CD4-positive, alpha-beta memory T cell (primary cell): ENCODE results near the gene GARNL3. TPM values are rescaled to one million over a fixed set of nuclear protein-coding genes. Genes with fewer than 3 reads are reported as not detected.

Source experiments
- CTCF ChIA-PET: fragments of 350-600 bp; sonication (Branson Sonifier 250); formaldehyde crosslinking; loops from one replicate; lab custom pipeline; 2021; ENCODE audit warnings: inconsistent platforms; ENCODE audit not compliant: partially characterized antibody; lab: Charles Lee
- POLR2A ChIA-PET: fragments of 350-600 bp; sonication (Branson Sonifier 250); formaldehyde crosslinking; loops from one replicate; lab custom pipeline; 2021; ENCODE audit not compliant: partially characterized antibody; lab: Charles Lee
- DNase-seq, 5 donors: peaks; one replicate each; pipeline versions ENCODE4 v3.0.0 to v3.0.0-alpha.2; 2020 to 2022; ENCODE audit warnings: mixed read lengths in 1 of 5
- H3K27ac ChIP-seq: one replicate; pipeline ENCODE4 v1.7.0; 2013; ENCODE audit warnings: low read depth, low read length
- H3K27me3 ChIP-seq: 2 replicates; pipeline ENCODE4 v1.7.0; 2013; ENCODE audit warnings: mild to moderate bottlenecking, low read length, moderate library complexity; ENCODE audit not compliant: insufficient read depth
- H3K36me3 ChIP-seq: 2 replicates; pipeline ENCODE4 v1.7.0; 2013; ENCODE audit warnings: mild to moderate bottlenecking, low read length, moderate library complexity; ENCODE audit not compliant: insufficient read depth
- H3K4me1 ChIP-seq: 2 replicates; pipeline ENCODE4 v1.7.0; 2013; ENCODE audit warnings: mild to moderate bottlenecking, low read length, moderate library complexity; ENCODE audit not compliant: insufficient read depth
- H3K4me3 ChIP-seq, 2 donors: one replicate each; pipeline ENCODE4 v1.7.0; 2013; ENCODE audit warnings: low read length in 2 of 2, mild to moderate bottlenecking in 1 of 2
- H3K9me3 ChIP-seq, 2 donors: one replicate each; pipeline ENCODE4 v1.7.0; 2013; ENCODE audit warnings: low read length in 2 of 2, control low read depth in 1 of 2; ENCODE audit not compliant: control insufficient read depth in 1 of 2
- H3K27ac Mint-ChIP-seq, 7 donors: one replicate each; pipeline ENCODE4 v1.8.0; 2020 to 2021; ENCODE audit warnings: mixed read lengths in 7 of 7, mild to moderate bottlenecking in 6 of 7, inconsistent platforms in 3 of 7, moderate library complexity in 3 of 7
- H3K27me3 Mint-ChIP-seq, 2 donors: one replicate each; pipeline ENCODE4 v1.8.0; 2020 to 2021; ENCODE audit warnings: mixed read lengths in 2 of 2
- H3K36me3 Mint-ChIP-seq, 2 donors: one replicate each; pipeline ENCODE4 v1.8.0; 2020 to 2021; ENCODE audit warnings: mixed read lengths in 2 of 2, inconsistent platforms in 1 of 2, mild to moderate bottlenecking in 1 of 2
- H3K4me1 Mint-ChIP-seq, 4 donors: one replicate each; pipeline ENCODE4 v1.8.0; 2020 to 2021; ENCODE audit warnings: mixed read lengths in 4 of 4, mild to moderate bottlenecking in 1 of 4
- H3K4me3 Mint-ChIP-seq, 8 donors: one replicate each; pipeline ENCODE4 v1.8.0; 2020 to 2021; ENCODE audit warnings: mixed read lengths in 8 of 8, mild to moderate bottlenecking in 7 of 8, moderate library complexity in 6 of 8, inconsistent platforms in 3 of 8
- H3K9me3 Mint-ChIP-seq, 8 donors: one replicate each; pipeline ENCODE4 v1.8.0; 2020 to 2021; ENCODE audit warnings: mixed read lengths in 8 of 8, mild to moderate bottlenecking in 5 of 8, inconsistent platforms in 3 of 8, moderate library complexity in 1 of 8
- intact Hi-C: fragments of 100-400 bp; cut with micrococcal nuclease; formaldehyde crosslinking; loops from one replicate; pipeline ENCODE4 v1.15.1; 2023
- polyA plus RNA-seq, 2 donors: library from polyadenylated mRNA; unstranded; fragments of 300-500 nt; fragmentation: Illumina TruSeq; gene quantifications; one replicate each; pipeline ENCODE4 v1.2.3, GENCODE V29; 2021
- total RNA-seq, 2 experiments: library from RNA; stranded (reverse); gene quantifications; one replicate each; pipeline ENCODE4 v1.2.3, GENCODE V29; 2021

GARNL3 gene
- total and polyA plus RNA-seq, 4 experiments from 2014 or later = 0.41 to 6.6 (median 5.9) TPM; not detected in 1

GRCh38 chr9:127233989-127234388 lies 30.6 kb upstream of the GARNL3 start:
- DNase-seq = no peak
- H3K36me3 ChIP-seq = no peaks in the 10 kb centered on the region
- H3K36me3 Mint-ChIP-seq = no peaks in the 10 kb centered on the region
- H3K9me3 ChIP-seq = no peaks in the 10 kb centered on the region
- H3K4me1 ChIP-seq = no peaks in the 10 kb centered on the region
- H3K4me1 Mint-ChIP-seq = no peaks in the 10 kb centered on the region
- H3K4me3 ChIP-seq = no peak overlapping the region
- intact Hi-C loops = no loop called here
- ChIA-PET POLR2A (no interaction called here), CTCF (no interaction called here)
- no peaks in the 10 kb centered on the region for H3K9me3 Mint-ChIP-seq
- no peak overlapping the region for H3K4me3 Mint-ChIP-seq
- H3K27ac Mint-ChIP-seq = no peak overlapping the region
- H3K27ac ChIP-seq = no peak overlapping the region
- H3K27me3 ChIP-seq = no peaks in the 10 kb centered on the region
- peaks cover 8 to 9% of the 10 kb centered on the region in 2 donors for H3K27me3 Mint-ChIP-seq

DNA sequence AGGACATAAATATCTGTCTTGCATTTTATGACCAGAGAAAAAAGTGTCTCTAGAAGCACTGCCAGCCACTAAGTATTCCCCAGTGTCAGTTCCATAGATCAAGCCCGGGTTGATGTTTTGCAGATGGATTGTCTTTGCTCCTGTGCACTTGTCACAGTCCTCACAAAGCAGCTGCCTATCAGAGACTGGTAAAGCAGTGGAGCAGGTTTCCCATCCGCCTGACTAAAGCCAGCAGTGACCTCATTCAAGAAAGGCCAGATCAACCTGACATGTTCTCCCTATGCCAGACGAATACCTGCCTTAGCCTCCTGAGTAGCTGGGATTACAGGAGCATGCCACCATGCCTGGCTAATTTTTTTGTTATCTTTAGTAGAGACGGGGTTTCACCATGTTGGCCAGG lies 26.8 kb upstream of the GARNL3 start:
- Mint-ChIP-seq H3K4me3 (no peak overlapping the region), H3K36me3 (no peaks in the 10 kb centered on the region), H3K27me3 (peaks cover 2 to 6% of the 10 kb centered on the region in 2 donors), H3K4me1 (no peaks in the 10 kb centered on the region), H3K9me3 (no peaks in the 10 kb centered on the region), H3K27ac (no peak overlapping the region)
- no peaks in the 10 kb centered on the region for H3K36me3 ChIP-seq
- H3K27me3 ChIP-seq = no peaks in the 10 kb centered on the region
- no peaks in the 10 kb centered on the region for H3K4me1 ChIP-seq
- ChIA-PET CTCF (no interaction called here), POLR2A (no interaction called here)
- H3K9me3 ChIP-seq = no peaks in the 10 kb centered on the region
- no peak overlapping the region for H3K27ac ChIP-seq
- intact Hi-C loops = no loop called here
- DNase-seq = no peak
- H3K4me3 ChIP-seq = no peak overlapping the region

GRCh38 chr9:127241354-127241753 lies 23.2 kb upstream of the GARNL3 start:
- no peak for DNase-seq
- ChIA-PET CTCF (no interaction called here), POLR2A (no interaction called here)
- Mint-ChIP-seq H3K27ac (no peak overlapping the region), H3K4me3 (no peak overlapping the region), H3K4me1 (peaks cover 4 to 13% (median 8%) of the 10 kb centered on the region in 4 donors), H3K27me3 (peaks cover 0 to 2% of the 10 kb centered on the region in 2 donors), H3K36me3 (no peaks in the 10 kb centered on the region), H3K9me3 (no peaks in the 10 kb centered on the region)
- Histone ChIP-seq H3K27ac (no peak overlapping the region), H3K9me3 (no peaks in the 10 kb centered on the region), H3K36me3 (no peaks in the 10 kb centered on the region), H3K4me1 (peaks cover 12% of the 10 kb centered on the region), H3K4me3 (no peak overlapping the region), H3K27me3 (no peaks in the 10 kb centered on the region)
- intact Hi-C loops = no loop called here

- POLR2A ChIA-PET = interaction anchor here (1.0 to 1.7 kb wide), 3 partner anchors 20 to 206 kb away, joined by 4 to 10 read pairs (median 8); partner anchors contain the start of genes LRSAM1 and RPL12
These were observed 19.7 kb upstream of the GARNL3 start for GRCh38 chr9:127244609-127245601.

DNA sequence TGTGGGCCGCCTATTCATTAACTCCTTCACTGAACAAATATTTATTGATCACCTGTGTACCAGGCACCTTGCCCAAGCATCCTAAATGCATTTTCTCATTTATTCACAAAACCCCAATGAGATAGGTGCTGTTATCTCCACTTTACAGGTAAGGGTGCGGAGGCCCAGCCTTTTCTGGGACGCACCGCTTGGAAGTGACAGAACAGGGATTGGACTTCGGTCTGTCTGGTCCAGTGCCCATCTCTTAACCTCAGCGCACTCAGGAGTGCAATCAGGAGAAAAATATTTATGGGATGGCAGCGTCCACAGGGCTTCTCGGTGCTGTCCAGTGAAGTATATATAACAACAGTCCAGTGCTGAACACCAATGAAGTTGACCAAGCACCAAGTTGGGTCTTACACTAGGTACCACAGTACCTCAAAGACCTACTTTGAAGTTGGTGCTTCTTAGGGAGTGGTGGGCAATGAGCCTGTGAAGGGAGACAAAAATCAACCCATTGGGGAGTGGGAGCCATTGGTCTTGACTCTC lies 18.9 kb upstream of the GARNL3 start:
- Mint-ChIP-seq H3K27me3 (peaks cover 0 to 2% of the 10 kb centered on the region in 2 donors), H3K36me3 (no peaks in the 10 kb centered on the region), H3K9me3 (no peaks in the 10 kb centered on the region), H3K4me1 (peaks cover 4 to 13% (median 8%) of the 10 kb centered on the region in 4 donors), H3K27ac (peak overlapping the region in 3 of 7 donors; percentile 24 to 63 (median 48)), H3K4me3 (peak overlapping the region; percentile 83 to 93 (median 86))
- intact Hi-C loops = loop anchor here (1.0 kb wide), 1 partner anchor 20 kb away; no protein-coding TSS in a partner anchor
- Histone ChIP-seq H3K27me3 (no peaks in the 10 kb centered on the region), H3K4me1 (peaks cover 12% of the 10 kb centered on the region), H3K36me3 (no peaks in the 10 kb centered on the region), H3K4me3 (peak overlapping the region; percentile 65 to 69), H3K27ac (no peak overlapping the region), H3K9me3 (no peaks in the 10 kb centered on the region)
- no peak for DNase-seq
- POLR2A ChIA-PET = interaction anchor here (1.0 to 1.2 kb wide), 2 partner anchors 31 to 205 kb away, joined by 4 to 8 read pairs; partner anchors contain the start of genes LRSAM1 and RPL12
- CTCF ChIA-PET = no interaction called here

More at GRCh38 chr9:127244609-127245601, 19.7 kb upstream of the GARNL3 start:
- H3K27me3 Mint-ChIP-seq = peaks cover 0 to 2% of the 10 kb centered on the region in 2 donors
- no peaks in the 10 kb centered on the region for H3K36me3 ChIP-seq
- H3K27ac ChIP-seq = no peak overlapping the region
- no peaks in the 10 kb centered on the region for H3K9me3 Mint-ChIP-seq
- intact Hi-C loops = loop anchor here (1.0 kb wide), 1 partner anchor 20 kb away; no protein-coding TSS in a partner anchor
- H3K27ac Mint-ChIP-seq = peak overlapping the region; percentile 47 to 86 (median 65)
- H3K4me1 ChIP-seq = peaks cover 12% of the 10 kb centered on the region
- peak overlapping the region; percentile 65 to 69 for H3K4me3 ChIP-seq
- no peaks in the 10 kb centered on the region for H3K9me3 ChIP-seq
- no peaks in the 10 kb centered on the region for H3K36me3 Mint-ChIP-seq
- CTCF ChIA-PET = interaction anchor here (1.3 kb wide), 1 partner anchor 21 kb away, joined by 3 read pairs; no protein-coding TSS in a partner anchor
- H3K4me3 Mint-ChIP-seq = peak overlapping the region; percentile 83 to 93 (median 86)
- H3K4me1 Mint-ChIP-seq = peaks cover 4 to 13% (median 8%) of the 10 kb centered on the region in 4 donors
- peak; percentile 91 to 95 (median 91) for DNase-seq
- H3K27me3 ChIP-seq = no peaks in the 10 kb centered on the region

- no peak overlapping the region for H3K4me3 Mint-ChIP-seq
- H3K4me3 ChIP-seq = no peak overlapping the region
- H3K9me3 Mint-ChIP-seq = no peaks in the 10 kb centered on the region
- no peak overlapping the region for H3K27ac ChIP-seq
- H3K4me1 ChIP-seq = peaks cover 12% of the 10 kb centered on the region
- intact Hi-C loops = no loop called here
- no peaks in the 10 kb centered on the region for H3K27me3 ChIP-seq
- no peaks in the 10 kb centered on the region for H3K9me3 ChIP-seq
- peaks cover 2 to 3% of the 10 kb centered on the region in 2 donors for H3K27me3 Mint-ChIP-seq
- H3K36me3 Mint-ChIP-seq = peaks cover 0 to under 1% of the 10 kb centered on the region in 2 donors
- no peak for DNase-seq
- no peak overlapping the region for H3K27ac Mint-ChIP-seq
- ChIA-PET CTCF (no interaction called here), POLR2A (no interaction called here)
- no peaks in the 10 kb centered on the region for H3K36me3 ChIP-seq
- peaks cover 4 to 13% (median 8%) of the 10 kb centered on the region in 4 donors for H3K4me1 Mint-ChIP-seq
These were observed 16.3 kb upstream of the GARNL3 start for GRCh38 chr9:127248241-127248640.

DNA sequence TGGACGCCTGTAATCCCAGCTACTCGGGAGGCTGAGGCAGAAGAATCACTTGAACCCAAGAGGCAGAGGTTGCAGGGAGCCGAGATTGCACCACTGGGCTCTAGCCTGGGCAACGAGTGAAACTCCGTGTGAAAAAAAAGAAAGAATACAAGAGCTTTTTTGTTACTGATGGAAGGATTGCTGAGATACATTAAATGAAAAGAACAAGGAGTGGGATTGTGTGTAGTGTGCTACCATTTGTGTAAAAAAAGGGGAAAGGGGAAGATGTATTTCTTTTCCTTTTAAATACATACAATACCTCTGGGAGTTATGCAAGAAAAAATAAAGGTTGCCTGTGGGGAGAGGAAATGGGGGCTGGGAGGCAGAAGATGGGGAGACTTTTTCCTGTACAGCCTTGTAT lies 14.7 kb upstream of the GARNL3 start:
- ChIA-PET POLR2A (interaction anchor here (1.0 kb wide), 1 partner anchor 201 kb away, joined by 3 read pairs; the partner anchor contains the start of genes LRSAM1 and RPL12), CTCF (no interaction called here)
- DNase-seq = no peak
- Histone ChIP-seq H3K36me3 (no peaks in the 10 kb centered on the region), H3K27ac (no peak overlapping the region), H3K27me3 (no peaks in the 10 kb centered on the region), H3K9me3 (no peaks in the 10 kb centered on the region), H3K4me1 (peaks cover 7% of the 10 kb centered on the region), H3K4me3 (no peak overlapping the region)
- no peak overlapping the region for H3K4me3 Mint-ChIP-seq
- no peaks in the 10 kb centered on the region for H3K9me3 Mint-ChIP-seq
- H3K36me3 Mint-ChIP-seq = peaks cover 0 to 5% of the 10 kb centered on the region in 2 donors
- peaks cover 5 to 6% of the 10 kb centered on the region in 2 donors for H3K27me3 Mint-ChIP-seq
- H3K4me1 Mint-ChIP-seq = peaks cover 4 to 6% (median 5%) of the 10 kb centered on the region in 4 donors
- H3K27ac Mint-ChIP-seq = peak overlapping the region in 1 of 7 donors; percentile 65
- intact Hi-C loops = no loop called here
